Endothelial cell of umbilical vein (primary cell): ENCODE measurements around the gene DYNLT1. TPM values are rescaled to one million over a fixed set of nuclear protein-coding genes. Genes with fewer than 3 reads are reported as not detected.

Source experiments
- BruUV-seq: library from RNA; stranded (reverse); fragments of 400-500 nt; replicated peaks from 2 replicates; lab custom pipeline; 2021; lab: Mats Ljungman, UMichigan
- CTCF ChIA-PET: fragments of 300-600, 350-600 bp; sonication (Branson Sonifier 250); formaldehyde crosslinking; loops from one replicate; lab custom pipeline; 2021; ENCODE audit warnings: antibody characterized with exemption, inconsistent platforms; lab: Charles Lee
- POLR2A ChIA-PET: fragments of 300-600, 350-600 bp; sonication (Branson Sonifier 250); formaldehyde crosslinking; loops from one replicate; lab custom pipeline; 2021; ENCODE audit warnings: antibody characterized with exemption, inconsistent platforms; lab: Charles Lee
- DNase-seq: peaks from one replicate; pipeline ENCODE4 v3.0.0-alpha.2; 2011; ENCODE audit warnings: low read depth, low spot score
- FAIRE-seq: peaks from 2 replicates; lab custom pipeline; 2011; peaks lifted over from hg19 to GRCh38; lab: Jason Lieb, UNC
- H2AFZ ChIP-seq: 2 replicates; pipeline ENCODE4 v1.6.0; 2012; ENCODE audit warnings: low read depth, low read length, control low read depth, inconsistent platforms
- H3K27ac ChIP-seq: 2 replicates; pipeline ENCODE4 v1.5.1; 2011; ENCODE audit warnings: low read depth, mild to moderate bottlenecking, control low read depth, low read length, moderate library complexity; ENCODE audit not compliant: insufficient read depth
- H3K27me3 ChIP-seq, 2 experiments: 2 replicates each; pipeline versions ENCODE4 v1.6.0 to v1.6.1; 2011; ENCODE audit warnings: low read length in 2 of 2, mixed read lengths in 1 of 2; ENCODE audit not compliant: control insufficient read depth in 2 of 2, insufficient read depth in 2 of 2
- H3K36me3 ChIP-seq, 2 experiments: 2 replicates in 1 of 2; 3 replicates in 1 of 2; pipeline ENCODE4 v1.5.1; 2011; ENCODE audit warnings: low read length in 2 of 2, mild to moderate bottlenecking in 1 of 2, moderate library complexity in 1 of 2; ENCODE audit not compliant: control insufficient read depth in 2 of 2, insufficient read depth in 2 of 2; ENCODE audit errors: extremely low read depth in 1 of 2
- H3K4me1 ChIP-seq: 3 replicates; pipeline ENCODE4 v1.5.1; 2011; ENCODE audit warnings: mild to moderate bottlenecking, low read length; ENCODE audit not compliant: control insufficient read depth, insufficient read depth; ENCODE audit errors: extremely low read depth
- H3K4me2 ChIP-seq: 2 replicates; pipeline ENCODE4 v1.6.1; 2011; ENCODE audit warnings: low read length, control low read depth, mixed read lengths; ENCODE audit not compliant: insufficient read depth
- H3K4me3 ChIP-seq, 3 experiments: fragments of 200-600 bp in 1 of 3; sonication (generic), shearing (Covaris generic) in 1 of 3; replicated peaks in 1 of 3; 2 replicates each; pipeline ENCODE4 v1.5.1; 2011 to 2016; ENCODE audit warnings: control low read depth in 3 of 3, low read length in 3 of 3, mild to moderate bottlenecking in 2 of 3, inconsistent platforms in 1 of 3, low read depth in 1 of 3, moderate library complexity in 1 of 3; ENCODE audit not compliant: insufficient read depth in 1 of 3
- H3K79me2 ChIP-seq: 2 replicates; pipeline ENCODE4 v1.6.0; 2012; ENCODE audit warnings: low read length, inconsistent platforms; ENCODE audit not compliant: control insufficient read depth, insufficient read depth
- H3K9ac ChIP-seq: replicated peaks from 2 replicates; pipeline ENCODE3; 2011; ENCODE audit warnings: low read length, control low read depth; ENCODE audit not compliant: insufficient read depth; ENCODE audit errors: extremely low read depth
- H3K9me1 ChIP-seq: replicated peaks from 3 replicates; pipeline ENCODE4 v1.6.0; 2011; ENCODE audit warnings: mild to moderate bottlenecking, low read length; ENCODE audit not compliant: control insufficient read depth, insufficient read depth; ENCODE audit errors: extremely low read depth
- H3K9me3 ChIP-seq: replicated peaks from 2 replicates; pipeline ENCODE4 v1.5.1; 2012; ENCODE audit warnings: low read length, inconsistent platforms; ENCODE audit not compliant: control insufficient read depth, insufficient read depth
- H4K20me1 ChIP-seq: replicated peaks from 2 replicates; pipeline ENCODE3; 2011; ENCODE audit warnings: mild to moderate bottlenecking, low read length; ENCODE audit not compliant: control insufficient read depth, insufficient read depth; ENCODE audit errors: extremely low read depth
- EZH2 ChIP-seq: IDR thresholded peaks from 2 replicates; pipeline ENCODE4 v1.6.1; 2012; ENCODE audit warnings: borderline replicate concordance, low read depth, mild to moderate bottlenecking, moderate library complexity, low read length, inconsistent platforms; ENCODE audit not compliant: severe bottlenecking
- FOS ChIP-seq: IDR thresholded peaks from 2 replicates; pipeline ENCODE4 v1.6.1; 2011; ENCODE audit warnings: mild to moderate bottlenecking, low read length, moderate library complexity, borderline replicate concordance; ENCODE audit not compliant: insufficient read depth
- GATA2 ChIP-seq: IDR thresholded peaks from 2 replicates; pipeline ENCODE4 v1.7.0; 2011; ENCODE audit warnings: low read depth, mild to moderate bottlenecking, moderate library complexity, mixed read lengths, low read length; ENCODE audit not compliant: insufficient read length, insufficient read depth
- JUN ChIP-seq: IDR thresholded peaks from 2 replicates; pipeline ENCODE4 v1.6.1; 2011; ENCODE audit warnings: borderline replicate concordance, low read depth; ENCODE audit not compliant: insufficient read length, insufficient read depth
- MYC ChIP-seq: IDR thresholded peaks from one replicate; pipeline ENCODE4 v1.6.1; 2011; ENCODE audit warnings: mild to moderate bottlenecking, low read depth, low read length
- POLR2A ChIP-seq: IDR thresholded peaks from 2 replicates; pipeline ENCODE4 v1.6.1; 2012; ENCODE audit warnings: low read depth, mild to moderate bottlenecking, control low read depth, low read length
- POLR2AphosphoS5 ChIP-seq: IDR thresholded peaks from 2 replicates; pipeline ENCODE4 v1.6.1; 2012; ENCODE audit warnings: low read depth, mild to moderate bottlenecking, control low read depth, low read length, moderate library complexity; ENCODE audit not compliant: insufficient read depth
- dilution Hi-C: fragments of 300-500 bp; cut with MboI; formaldehyde crosslinking; loops from one replicate; pipeline ENCODE4 v1.15.0; 2019; ENCODE audit warnings: low sequenced_read_pairs; ENCODE audit not compliant: extremely low pct_ligation_motif_present
- intact Hi-C: fragments of 100-400 bp; cut with micrococcal nuclease; formaldehyde crosslinking; loops from one replicate; pipeline ENCODE4 v1.10.0; 2022
- polyA plus RNA-seq, 4 experiments: library from polyadenylated mRNA; depleted of rRNA in 3 of 4; stranded (reverse) in 3 of 4; unstranded in 1 of 4; fragments of >200 nt; gene quantifications; 2 replicates each; pipeline versions ENCODE4 v1.2.1 to v1.2.3, GENCODE V29; 2011 to 2012; ENCODE audit warnings: missing spikeins in 1 of 4
- total RNA-seq: library from RNA; stranded (reverse); gene quantifications from 2 replicates; pipeline ENCODE4 v1.2.3, GENCODE V29; 2021
- TF ChIP-seq, protein P1 (sequence below), 2 donors: IDR thresholded peaks; 1 replicate in 1 of 2; 2 replicates in 1 of 2; pipeline ENCODE4 v1.5.1; 2011; ENCODE audit warnings: low read length in 2 of 2, mild to moderate bottlenecking in 2 of 2, moderate library complexity in 2 of 2, control low read depth in 1 of 2, inconsistent platforms in 1 of 2, low read depth in 1 of 2; ENCODE audit not compliant: insufficient read depth in 1 of 2; ENCODE audit errors: extremely low read depth in 1 of 2
- TF ChIP-seq, protein P2 (sequence below): IDR thresholded peaks from 2 replicates; pipeline ENCODE4 v1.6.1; 2011; ENCODE audit not compliant: insufficient read depth, insufficient read length

DYNLT1 gene
- total and polyA plus RNA-seq, 2 donors (not counting 3 experiments of a cell fraction or from before 2014, with no cell fraction given) = 162 to 267 TPM

DNA sequence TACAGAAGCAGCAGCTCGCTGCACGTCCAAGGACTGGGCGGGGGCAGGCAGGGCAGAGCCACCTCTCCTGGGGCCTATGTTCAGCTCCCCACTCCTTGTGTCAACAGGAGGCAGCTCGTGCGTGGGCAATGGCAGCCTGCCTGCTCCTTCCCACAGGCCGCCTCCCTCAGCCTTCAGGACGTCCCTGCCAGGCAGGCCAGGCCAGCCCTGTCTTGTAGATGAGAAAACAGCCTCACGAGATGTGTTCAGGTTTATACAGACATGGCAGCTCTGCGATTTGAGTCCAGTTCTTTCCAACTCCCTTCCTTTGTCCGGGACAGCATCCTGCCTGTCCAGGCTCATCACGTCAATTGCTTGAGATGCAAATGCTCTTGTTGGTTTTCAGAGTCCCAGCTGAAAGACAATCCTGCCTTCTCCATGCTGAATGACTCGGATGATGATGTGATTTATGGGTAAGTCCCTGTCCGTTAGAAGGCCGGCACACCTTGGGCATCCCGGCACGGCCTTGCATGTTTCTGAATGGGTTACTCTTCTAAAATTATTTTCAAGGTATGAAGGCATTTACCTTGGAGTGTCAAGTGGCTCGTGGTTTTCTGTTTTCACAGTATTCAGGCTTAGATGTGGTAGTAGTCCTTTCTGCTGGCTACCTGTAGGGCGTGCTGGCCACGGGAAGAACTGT is 13.5 kb downstream of the DYNLT1 start:
- peak overlapping the region; percentile 54 for H3K4me2 ChIP-seq
- dilution Hi-C loops (no loop called here), intact Hi-C loops (loop anchor here (5.0 kb wide), 1 partner anchor 224 kb away; no protein-coding TSS in a partner anchor)
- H3K27ac ChIP-seq = peak overlapping the region; percentile 90
- H3K4me1 ChIP-seq = peaks cover 27% of the 10 kb centered on the region
- H4K20me1 ChIP-seq = no peaks in the 10 kb centered on the region
- DNase-seq = peak; percentile 45
- no TSS peak for BruUV-seq
- peaks cover 7 to 23% of the 10 kb centered on the region in 2 experiments for H3K36me3 ChIP-seq
- H3K79me2 ChIP-seq = no peaks in the 10 kb centered on the region
- H3K27me3 ChIP-seq = no peaks in the 10 kb centered on the region
- ChIA-PET CTCF (interaction anchor here (0.6 to 2.8 kb wide), 7 partner anchors 9 to 417 kb away, joined by 3 to 16 read pairs (median 4); no protein-coding TSS in a partner anchor), POLR2A (no interaction called here)
- no peak overlapping the region for H2AFZ ChIP-seq
- FAIRE-seq = no peak
- no peaks in the 10 kb centered on the region for H3K9me1 ChIP-seq
- no peaks in the 10 kb centered on the region for H3K9me3 ChIP-seq
- peak overlapping the region; percentile 41 for H3K9ac ChIP-seq
- H3K4me3 ChIP-seq = peak overlapping the region in 1 of 3 experiments; percentile 16
- TF ChIP-seq, protein P1, sequence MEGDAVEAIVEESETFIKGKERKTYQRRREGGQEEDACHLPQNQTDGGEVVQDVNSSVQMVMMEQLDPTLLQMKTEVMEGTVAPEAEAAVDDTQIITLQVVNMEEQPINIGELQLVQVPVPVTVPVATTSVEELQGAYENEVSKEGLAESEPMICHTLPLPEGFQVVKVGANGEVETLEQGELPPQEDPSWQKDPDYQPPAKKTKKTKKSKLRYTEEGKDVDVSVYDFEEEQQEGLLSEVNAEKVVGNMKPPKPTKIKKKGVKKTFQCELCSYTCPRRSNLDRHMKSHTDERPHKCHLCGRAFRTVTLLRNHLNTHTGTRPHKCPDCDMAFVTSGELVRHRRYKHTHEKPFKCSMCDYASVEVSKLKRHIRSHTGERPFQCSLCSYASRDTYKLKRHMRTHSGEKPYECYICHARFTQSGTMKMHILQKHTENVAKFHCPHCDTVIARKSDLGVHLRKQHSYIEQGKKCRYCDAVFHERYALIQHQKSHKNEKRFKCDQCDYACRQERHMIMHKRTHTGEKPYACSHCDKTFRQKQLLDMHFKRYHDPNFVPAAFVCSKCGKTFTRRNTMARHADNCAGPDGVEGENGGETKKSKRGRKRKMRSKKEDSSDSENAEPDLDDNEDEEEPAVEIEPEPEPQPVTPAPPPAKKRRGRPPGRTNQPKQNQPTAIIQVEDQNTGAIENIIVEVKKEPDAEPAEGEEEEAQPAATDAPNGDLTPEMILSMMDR (IDR thresholded peaks at IDR 0.05; ENCODE audit: extremely low read depth in 1 of 2, insufficient read depth in 1 of 2, low read depth in 1 of 2, low read length in 2 of 2) = no peak
- TF ChIP-seq POLR2AphosphoS5 (no peak), JUN (no peak), MYC (no peak), GATA2 (no peak), FOS (no peak), POLR2A (no peak), EZH2 (no peak)
- TF ChIP-seq, protein P2, sequence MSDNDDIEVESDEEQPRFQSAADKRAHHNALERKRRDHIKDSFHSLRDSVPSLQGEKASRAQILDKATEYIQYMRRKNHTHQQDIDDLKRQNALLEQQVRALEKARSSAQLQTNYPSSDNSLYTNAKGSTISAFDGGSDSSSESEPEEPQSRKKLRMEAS = no peak
